Measurements from ENCODE around the gene CD55.

GRCh38 chr1:207335695-207336363, 14.4 kb downstream of the CD55 start:
- TF ChIP-seq CTCF (IDR thresholded peaks at IDR 0.05) (no peak), POLR2AphosphoS5 (IDR thresholded peaks at IDR 0.05) (peak in 1 of 3 donors; percentile 15), POLR2A (IDR thresholded peaks at IDR 0.05) (no peak), EP300 (IDR thresholded peaks at IDR 0.05; ENCODE audit: low read depth) (no peak)

Data from transverse colon (tissue), 4 donors.